Tibial artery (tissue), 4 donors: ENCODE results near the gene ZKSCAN1.
A peak's percentile ranks its signal among the peaks of the same experiment; 100 is the strongest.

Experiments
- DNase-seq, 2 donors: peaks; one replicate each; pipeline ENCODE4 v3.0.0-alpha.2; 2019
- H3K27ac ChIP-seq, 2 donors: fragments of 200-600 bp; sonication (generic) in 1 of 2; 1 replicate in 1 of 2; 2 replicates in 1 of 2; pipeline ENCODE4 v1.5.1; 2018 to 2019; ENCODE audit warnings: mild to moderate bottlenecking in 1 of 2
- H3K27me3 ChIP-seq, 2 donors: fragments of 200-600 bp; sonication (generic) in 1 of 2; one replicate each; pipeline versions ENCODE4 v1.5.1 to v1.6.0; 2016 to 2019
- H3K36me3 ChIP-seq, 3 donors: fragments of 200-600 bp; sonication (generic) in 2 of 3; one replicate each; pipeline ENCODE4 v1.5.1; 2016 to 2019; ENCODE audit warnings: mild to moderate bottlenecking in 2 of 3
- H3K4me1 ChIP-seq, 4 donors: fragments of 200-600 bp; sonication (generic) in 2 of 4; 1 replicate in 3 of 4; 2 replicates in 1 of 4; pipeline ENCODE4 v1.5.1; 2016 to 2019
- H3K4me3 ChIP-seq, 2 donors: fragments of 200-600 bp; sonication (generic) in 1 of 2; 1 replicate in 1 of 2; 2 replicates in 1 of 2; pipeline ENCODE4 v1.5.1; 2018 to 2019; ENCODE audit warnings: mild to moderate bottlenecking in 2 of 2
- H3K9me3 ChIP-seq, 3 donors: fragments of 200-600 bp; sonication (generic) in 1 of 3; one replicate each; pipeline ENCODE4 v1.5.1; 2016 to 2019
- CTCF ChIP-seq, 2 experiments: fragments of 200-600 bp in 1 of 2; fragments of 450-650 bp in 1 of 2; IDR thresholded peaks; one replicate each; pipeline ENCODE4 v1.5.1; 2017 to 2019; ENCODE audit warnings: antibody characterized with exemption in 2 of 2, mild to moderate bottlenecking in 1 of 2, moderate library complexity in 1 of 2
- intact Hi-C: fragments of 100-400 bp; cut with DNase I; formaldehyde crosslinking; loops from one replicate; pipeline ENCODE4 v1.15.0; 2023; ENCODE audit warnings: low total_unique reads

The ZKSCAN1 gene

GRCh38 chr7:100065452-100066186 lies 50.2 kb downstream of the ZKSCAN1 start:
- no peaks in the 10 kb centered on the region for H3K27me3 ChIP-seq
- peaks cover 0 to 8% (median 4%) of the 10 kb centered on the region in 3 donors for H3K9me3 ChIP-seq
- no peak for DNase-seq
- intact Hi-C loops = no loop called here
- H3K27ac ChIP-seq = peak overlapping the region in 1 of 2 donors; percentile 3
- TF ChIP-seq CTCF (IDR thresholded peaks at IDR 0.05) = no peak
- H3K36me3 ChIP-seq = peaks cover 52 to 96% (median 64%) of the 10 kb centered on the region in 3 donors
- H3K4me3 ChIP-seq = no peak overlapping the region
- peaks cover 0 to 9% (median 0%) of the 10 kb centered on the region in 4 donors for H3K4me1 ChIP-seq

DNA sequence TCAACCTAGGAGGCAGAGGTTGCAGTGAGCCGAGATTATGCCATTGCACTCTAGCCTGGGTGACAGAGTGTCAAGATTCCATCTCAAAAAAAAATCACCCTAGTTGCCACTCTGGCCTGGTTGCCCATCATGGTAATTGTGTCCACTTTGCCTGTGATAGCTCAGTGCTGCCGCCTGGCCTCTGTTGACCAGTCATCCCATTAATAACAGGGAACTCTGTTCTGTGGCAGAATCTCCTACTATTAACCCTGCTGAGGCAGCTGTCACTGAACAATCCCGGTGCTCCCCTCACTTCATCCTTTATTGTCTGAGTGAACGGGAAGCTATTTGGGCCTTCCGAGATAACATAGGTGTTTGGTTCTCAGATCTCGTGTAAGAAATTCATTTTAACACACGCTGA lies 51.6 kb downstream of the ZKSCAN1 start:
- TF ChIP-seq CTCF (IDR thresholded peaks at IDR 0.05) = no peak
- no peak overlapping the region for H3K4me3 ChIP-seq
- DNase-seq = no peak
- H3K27ac ChIP-seq = no peak overlapping the region
- H3K9me3 ChIP-seq = peaks cover 0 to 21% (median 18%) of the 10 kb centered on the region in 3 donors
- no peaks in the 10 kb centered on the region for H3K27me3 ChIP-seq
- peaks cover 0 to 9% (median 0%) of the 10 kb centered on the region in 4 donors for H3K4me1 ChIP-seq
- H3K36me3 ChIP-seq = peaks cover 58 to 96% (median 65%) of the 10 kb centered on the region in 3 donors
- intact Hi-C loops = no loop called here

GRCh38 chr7:100069991-100070390 lies 54.6 kb downstream of the ZKSCAN1 start:
- Histone ChIP-seq H3K27me3 (no peaks in the 10 kb centered on the region), H3K9me3 (peaks cover 0 to 21% (median 21%) of the 10 kb centered on the region in 3 donors), H3K36me3 (peaks cover 65 to 97% (median 70%) of the 10 kb centered on the region in 3 donors), H3K4me3 (no peak overlapping the region), H3K27ac (no peak overlapping the region), H3K4me1 (peaks cover 0 to 9% (median 0%) of the 10 kb centered on the region in 4 donors)
- intact Hi-C loops = no loop called here
- no peak for DNase-seq
- TF ChIP-seq CTCF (IDR thresholded peaks at IDR 0.05) = no peak

DNA sequence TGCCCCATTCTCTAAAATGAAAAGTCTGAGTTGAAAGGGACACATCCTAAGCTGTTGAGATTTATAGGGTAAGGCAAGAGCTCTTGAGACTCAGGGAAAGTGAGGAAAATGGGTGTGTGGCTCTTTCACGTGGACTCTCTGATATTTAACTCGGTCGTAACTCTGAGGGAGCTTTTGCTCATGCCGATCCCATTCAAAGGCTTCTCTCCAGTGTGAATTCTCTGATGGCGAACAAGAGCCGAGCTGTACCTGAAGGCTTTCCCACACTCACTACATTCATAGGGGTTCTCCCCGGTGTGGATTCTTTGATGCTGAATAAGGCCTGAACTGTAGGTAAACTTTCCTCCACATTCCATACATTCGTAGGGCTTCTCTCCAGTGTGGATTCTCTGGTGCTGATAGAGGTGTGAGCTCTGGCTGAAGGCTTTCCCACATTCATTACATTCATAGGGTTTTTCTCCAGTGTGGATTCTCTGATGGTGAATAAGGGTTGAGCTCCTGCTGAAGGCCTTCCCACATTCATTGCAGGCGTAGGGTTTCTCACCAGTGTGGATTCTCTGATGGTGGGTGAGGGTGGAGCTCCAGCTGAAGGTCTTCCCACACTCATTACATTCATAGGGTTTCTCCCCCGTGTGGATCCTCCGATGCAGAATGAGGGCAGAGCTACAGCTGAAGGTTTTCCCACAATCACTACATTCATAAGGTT lies 55.8 kb downstream of the ZKSCAN1 start:
- H3K27ac ChIP-seq = no peak overlapping the region
- H3K4me1 ChIP-seq = no peaks in the 10 kb centered on the region
- intact Hi-C loops = no loop called here
- peaks cover 76 to 99% (median 76%) of the 10 kb centered on the region in 3 donors for H3K36me3 ChIP-seq
- peaks cover 0 to 21% (median 21%) of the 10 kb centered on the region in 3 donors for H3K9me3 ChIP-seq
- no peak for TF ChIP-seq CTCF (IDR thresholded peaks at IDR 0.05)
- no peak overlapping the region for H3K4me3 ChIP-seq
- no peaks in the 10 kb centered on the region for H3K27me3 ChIP-seq
- DNase-seq = no peak

GRCh38 chr7:100072462-100072861 lies 57.1 kb downstream of the ZKSCAN1 start:
- peaks cover 83 to 99% (median 88%) of the 10 kb centered on the region in 3 donors for H3K36me3 ChIP-seq
- no peaks in the 10 kb centered on the region for H3K4me1 ChIP-seq
- no peak for TF ChIP-seq CTCF (IDR thresholded peaks at IDR 0.05)
- DNase-seq = no peak
- intact Hi-C loops = no loop called here
- no peak overlapping the region for H3K27ac ChIP-seq
- H3K9me3 ChIP-seq = peaks cover 0 to 21% (median 21%) of the 10 kb centered on the region in 3 donors
- no peak overlapping the region for H3K4me3 ChIP-seq
- H3K27me3 ChIP-seq = no peaks in the 10 kb centered on the region
